Stimulated activated CD8-positive, alpha-beta memory T cell treated with anti-CD3 and anti-CD28 coated beads, Interleukin-2, amount 100 ng/mL, for 1 hour (primary cell): ENCODE results near the gene AP3D1.
"Not testable (repeated sequence)": the region's sequence is repeated elsewhere in the genome, so short reads cannot be mapped to it uniquely, and the experiment has no call there.

Source experiments
- DNase-seq, 2 donors: peaks; one replicate each; pipeline ENCODE4 v3.0.0-alpha.2; 2020; ENCODE audit warnings: low read depth in 2 of 2

The AP3D1 gene

GRCh38 chr19:2150794-2151338 lies 500 bp downstream of the AP3D1 start:
- no peak for DNase-seq

DNA sequence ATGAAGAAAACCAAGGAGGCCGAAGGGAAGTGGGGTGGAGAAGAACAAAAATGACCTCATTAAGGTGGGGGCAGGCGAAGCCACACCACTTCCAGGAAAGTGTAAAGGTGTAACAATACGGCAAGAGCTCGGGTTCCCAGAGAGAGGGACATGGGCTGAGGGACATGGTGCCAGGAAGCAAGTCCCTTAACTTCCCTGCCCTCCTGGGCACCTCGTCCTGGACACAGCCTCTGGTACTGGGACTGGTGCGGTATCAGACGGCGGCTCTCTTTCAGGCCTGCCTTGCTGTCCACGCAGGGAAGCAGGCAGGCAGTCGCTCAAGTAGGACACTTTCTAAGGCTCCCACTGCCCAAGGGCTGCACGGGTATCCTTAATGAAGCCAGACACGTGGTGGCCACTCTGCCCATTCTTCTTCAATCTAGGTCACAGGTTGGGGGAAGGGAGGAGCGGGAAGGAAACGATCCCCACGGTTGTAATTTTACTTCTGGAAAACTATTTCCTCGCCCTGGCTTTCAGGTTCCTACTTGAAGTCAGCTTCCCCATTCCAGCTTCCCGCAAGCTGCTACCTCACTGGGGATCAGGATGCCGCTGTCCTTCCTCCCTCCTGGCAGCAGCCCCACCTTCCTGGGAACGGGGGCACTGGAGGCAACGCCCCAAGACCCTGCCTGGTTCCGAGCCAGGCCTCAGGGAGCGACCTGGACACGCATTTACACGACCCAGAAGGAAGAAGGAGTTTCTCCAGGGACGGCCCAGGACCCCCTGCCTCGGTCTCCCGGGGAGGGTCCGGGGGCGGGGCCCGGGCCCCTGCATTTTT lies 1.2 kb downstream of the AP3D1 start:
- DNase-seq, result no peak

GRCh38 chr19:2148482-2149135 lies 2.8 kb downstream of the AP3D1 start:
- no peak for DNase-seq

DNA sequence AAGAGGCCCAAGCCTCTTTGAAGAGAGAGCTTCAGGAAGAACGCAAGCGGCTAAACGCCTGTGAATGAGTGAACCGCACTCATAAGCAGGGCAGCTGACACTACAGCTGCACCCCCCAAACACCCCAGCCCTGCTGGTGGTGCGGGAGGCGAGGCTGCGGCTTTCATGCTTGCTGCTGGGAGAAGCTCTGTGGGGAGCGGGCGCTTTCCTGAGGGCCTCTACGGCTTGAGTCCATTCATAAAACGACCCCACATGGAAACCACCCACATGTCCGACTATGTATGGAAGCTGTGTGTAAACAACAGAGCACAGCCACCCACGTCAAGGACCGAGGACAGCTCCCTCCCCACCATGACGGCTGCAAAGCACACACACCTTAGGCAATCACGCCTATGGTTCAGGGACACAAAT lies 5.5 kb downstream of the AP3D1 start:
- DNase-seq, result no peak

GRCh38 chr19:2144190-2144589 lies 7.2 kb downstream of the AP3D1 start:
- no peak for DNase-seq

DNA sequence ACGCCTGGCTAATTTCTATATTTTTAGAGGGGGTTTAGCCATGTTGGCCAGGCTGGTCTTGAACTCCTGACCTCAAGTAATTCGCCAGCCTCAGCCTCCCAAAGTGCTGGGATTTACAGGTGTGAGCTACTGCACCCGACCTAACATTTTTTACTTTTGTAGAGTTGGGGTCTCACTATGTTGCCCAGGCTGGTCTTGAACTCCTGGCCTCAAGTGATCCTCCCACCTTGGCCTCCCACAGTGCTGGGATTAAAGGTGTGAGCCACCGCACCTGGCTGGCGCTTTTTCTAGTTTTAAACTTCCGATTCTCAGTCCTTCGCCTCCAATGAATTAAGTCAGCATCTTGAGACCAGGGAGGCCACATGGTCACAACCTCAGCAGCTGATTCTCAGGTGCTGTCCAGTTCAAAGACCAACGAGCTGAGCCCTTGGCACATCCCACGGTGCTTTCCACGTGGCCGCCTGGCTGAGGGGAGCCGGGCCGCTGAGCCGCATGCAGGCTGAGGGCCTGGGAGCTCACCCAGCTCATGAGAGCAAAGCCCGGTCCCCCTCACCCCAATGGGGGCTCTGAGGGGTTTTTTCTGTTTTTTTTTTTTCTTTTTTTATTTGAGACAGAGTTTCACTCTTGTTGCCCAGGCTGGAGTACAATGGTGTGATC lies 9.1 kb downstream of the AP3D1 start:
- DNase-seq, result no peak

GRCh38 chr19:2140138-2140569 lies 11.2 kb downstream of the AP3D1 start:
- no peak for DNase-seq

DNA sequence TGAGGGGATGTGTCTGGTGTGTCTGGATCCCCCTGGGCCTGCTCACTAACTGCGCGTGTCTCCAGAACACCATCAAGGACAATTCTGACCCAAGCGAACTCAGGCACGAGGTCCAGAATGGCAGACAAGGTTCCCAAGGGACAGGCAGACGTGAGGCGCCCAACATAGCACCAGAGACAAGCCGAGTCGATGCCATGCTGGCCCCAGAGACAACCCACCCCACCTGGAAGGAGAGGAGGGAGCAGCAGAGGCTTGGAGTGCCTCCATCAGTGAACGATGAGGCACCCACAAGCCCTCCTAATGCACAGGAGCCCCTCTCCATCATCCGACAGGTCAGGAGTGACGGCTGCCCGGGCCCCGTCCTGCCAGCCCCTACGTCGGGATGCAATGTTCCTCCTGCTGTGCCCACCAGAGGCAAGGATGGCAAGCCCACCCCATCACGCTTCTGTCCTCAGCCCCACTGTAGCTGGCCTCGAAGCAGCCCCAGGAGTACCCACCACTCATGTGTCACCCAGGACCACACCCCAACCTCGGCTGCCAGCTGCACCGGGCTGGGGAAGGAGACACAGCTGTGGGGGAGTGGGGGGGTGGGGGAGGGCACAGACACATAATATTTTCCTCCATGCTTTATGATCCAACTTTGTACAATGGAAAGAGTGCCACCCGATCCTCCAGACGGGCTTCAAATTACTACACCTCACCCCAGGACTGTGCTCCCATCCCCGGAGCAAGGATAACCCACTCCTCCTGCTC lies 11.8 kb downstream of the AP3D1 start:
- DNase-seq, result no peak

GRCh38 chr19:2138061-2138728 lies 13.2 kb downstream of the AP3D1 start:
- no peak for DNase-seq

GRCh38 chr19:2136796-2137195 lies 14.6 kb downstream of the AP3D1 start:
- DNase-seq, result no peak

- no peak for DNase-seq
Observed at GRCh38 chr19:2135474-2136402, 15.6 kb downstream of the AP3D1 start.

- no peak for DNase-seq
Observed at GRCh38 chr19:2132731-2133490, 18.5 kb downstream of the AP3D1 start.

DNA sequence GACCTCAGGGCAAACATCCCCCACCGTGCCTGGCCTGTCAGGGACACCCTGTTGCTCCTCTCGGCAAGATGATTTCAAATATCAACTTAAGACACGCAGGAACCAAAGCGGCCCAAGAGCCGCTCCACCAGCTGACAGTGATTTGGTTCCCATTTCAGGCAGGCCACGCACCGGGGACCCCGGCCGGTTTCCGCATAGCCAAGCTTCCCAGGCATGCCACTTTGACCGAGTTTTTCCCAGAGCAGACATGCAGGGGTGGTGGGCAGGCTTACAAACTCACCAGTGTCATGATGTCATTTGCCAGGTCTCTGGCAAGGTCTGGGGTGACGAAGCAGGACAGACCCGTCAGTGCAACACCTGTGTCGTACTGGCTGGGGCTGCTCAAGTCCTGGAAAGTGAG lies 19.2 kb downstream of the AP3D1 start:
- no peak for DNase-seq

- not testable (repeated sequence) for DNase-seq
Observed at GRCh38 chr19:2131012-2131975, 20.1 kb downstream of the AP3D1 start.

GRCh38 chr19:2129892-2130770 lies 21.2 kb downstream of the AP3D1 start:
- DNase-seq, result no peak

DNA sequence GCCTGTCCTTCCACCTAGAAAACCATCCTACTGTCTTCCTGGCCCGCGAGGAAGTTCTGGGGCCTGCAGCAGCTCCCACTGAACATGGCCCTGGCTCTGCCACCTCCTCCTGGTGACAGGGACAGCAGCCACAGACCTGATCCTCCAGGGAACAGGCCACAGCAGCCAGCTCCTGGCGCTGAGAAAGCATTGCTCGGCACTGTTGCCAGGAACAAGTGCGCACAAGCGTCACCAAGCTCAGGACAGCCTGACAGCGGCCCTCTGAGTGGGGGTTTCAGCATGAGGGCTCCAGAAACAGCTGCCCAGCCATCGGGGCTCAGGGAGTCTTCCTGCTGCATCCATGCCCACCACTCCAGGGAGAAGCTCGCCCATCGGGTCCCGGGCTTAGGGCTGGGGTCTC lies 21.9 kb downstream of the AP3D1 start:
- no peak for DNase-seq

DNA sequence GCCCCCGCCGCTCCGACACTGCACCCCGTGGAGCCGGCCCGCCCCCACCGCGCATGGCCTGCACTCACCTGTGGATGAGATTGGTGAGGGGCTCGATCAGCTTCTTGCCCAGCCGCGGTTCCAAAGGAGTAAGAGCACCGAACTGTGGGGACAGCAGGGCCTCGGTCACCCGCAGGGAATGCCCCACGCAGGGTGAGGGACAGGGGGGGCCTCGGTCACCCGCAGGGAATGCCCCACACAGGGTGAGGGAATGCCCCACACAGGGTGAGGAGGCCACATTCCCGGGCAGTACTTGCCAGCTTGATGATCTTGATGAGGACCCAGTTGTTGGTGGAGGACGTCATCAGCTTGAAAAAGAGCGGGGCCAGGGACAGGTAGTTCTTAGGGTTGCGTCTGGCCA lies 22.3 kb downstream of the AP3D1 start:
- DNase-seq, result no peak
